Sigmoid colon (tissue), 4 donors: ENCODE results near the gene CLIC6.

Experiments used
- CTCF ChIP-seq, 4 experiments: fragments of 450-650 bp in 3 of 4; fragments of 200-600 bp in 1 of 4; IDR thresholded peaks; one replicate each; pipeline ENCODE4 v1.5.1; 2016 to 2019; ENCODE audit warnings: antibody characterized with exemption in 4 of 4, mild to moderate bottlenecking in 3 of 4, moderate library complexity in 2 of 4
- EP300 ChIP-seq, 4 donors: sonication (generic); formaldehyde crosslinking; IDR thresholded peaks; one replicate each; pipeline ENCODE4 v1.6.1; 2017; ENCODE audit warnings: antibody characterized with exemption in 4 of 4
- POLR2A ChIP-seq, 2 donors: fragments of 450-650 bp; IDR thresholded peaks; one replicate each; pipeline ENCODE4 v1.6.1; 2016; ENCODE audit warnings: antibody characterized with exemption in 2 of 2, mild to moderate bottlenecking in 2 of 2, moderate library complexity in 2 of 2
- POLR2AphosphoS5 ChIP-seq, 4 donors: sonication (generic); formaldehyde crosslinking; IDR thresholded peaks; one replicate each; pipeline ENCODE4 v1.6.1; 2017; ENCODE audit warnings: antibody characterized with exemption in 4 of 4

- TF ChIP-seq POLR2A (IDR thresholded peaks at IDR 0.05): no peak
- no peak for TF ChIP-seq EP300 (IDR thresholded peaks at IDR 0.05)
- TF ChIP-seq CTCF (IDR thresholded peaks at IDR 0.05): peak; percentile 79 to 85 (median 82)
- TF ChIP-seq POLR2AphosphoS5 (IDR thresholded peaks at IDR 0.05): no peak
These were observed 76.9 kb downstream of the CLIC6 start for GRCh38 chr21:34745557-34746255.
